Neural progenitor cell (in vitro differentiated cells): ENCODE data around the gene NDUFB10.

Source experiments
- EZH2phosphoT487 ChIP-seq: fragments of 200-600 bp; sonication (generic); IDR thresholded peaks from 2 replicates; pipeline ENCODE4 v1.6.1; 2017; ENCODE audit warnings: antibody characterized with exemption
- TF ChIP-seq, protein P1 (sequence below): fragments of 200-600 bp; sonication (generic); IDR thresholded peaks from 2 replicates; pipeline ENCODE4 v1.5.1; 2017; ENCODE audit warnings: antibody characterized with exemption, mild to moderate bottlenecking

- TF ChIP-seq, protein P1, sequence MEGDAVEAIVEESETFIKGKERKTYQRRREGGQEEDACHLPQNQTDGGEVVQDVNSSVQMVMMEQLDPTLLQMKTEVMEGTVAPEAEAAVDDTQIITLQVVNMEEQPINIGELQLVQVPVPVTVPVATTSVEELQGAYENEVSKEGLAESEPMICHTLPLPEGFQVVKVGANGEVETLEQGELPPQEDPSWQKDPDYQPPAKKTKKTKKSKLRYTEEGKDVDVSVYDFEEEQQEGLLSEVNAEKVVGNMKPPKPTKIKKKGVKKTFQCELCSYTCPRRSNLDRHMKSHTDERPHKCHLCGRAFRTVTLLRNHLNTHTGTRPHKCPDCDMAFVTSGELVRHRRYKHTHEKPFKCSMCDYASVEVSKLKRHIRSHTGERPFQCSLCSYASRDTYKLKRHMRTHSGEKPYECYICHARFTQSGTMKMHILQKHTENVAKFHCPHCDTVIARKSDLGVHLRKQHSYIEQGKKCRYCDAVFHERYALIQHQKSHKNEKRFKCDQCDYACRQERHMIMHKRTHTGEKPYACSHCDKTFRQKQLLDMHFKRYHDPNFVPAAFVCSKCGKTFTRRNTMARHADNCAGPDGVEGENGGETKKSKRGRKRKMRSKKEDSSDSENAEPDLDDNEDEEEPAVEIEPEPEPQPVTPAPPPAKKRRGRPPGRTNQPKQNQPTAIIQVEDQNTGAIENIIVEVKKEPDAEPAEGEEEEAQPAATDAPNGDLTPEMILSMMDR, result peak; percentile 35
- no peak for TF ChIP-seq EZH2phosphoT487
These were observed 17.9 kb upstream of the NDUFB10 start for GRCh38 chr16:1941162-1942046.
